HFF-Myc (cell line): ENCODE results near the gene ZSCAN21.

Experiments used
- DNase-seq: peaks from one replicate; pipeline ENCODE4 v3.0.0-alpha.2; 2011; ENCODE audit warnings: low read depth; ENCODE audit errors: extremely low read depth
- H3K4me3 ChIP-seq: replicated peaks from 2 replicates; pipeline ENCODE4 v1.5.1; 2011; ENCODE audit warnings: low read depth, mild to moderate bottlenecking, control low read depth, low read length
- CTCF ChIP-seq: IDR thresholded peaks from 2 replicates; pipeline ENCODE4 v1.5.1; 2012; ENCODE audit warnings: mild to moderate bottlenecking, low read depth, low read length, control low read depth; ENCODE audit errors: missing control alignments

The ZSCAN21 gene

GRCh38 chr7:100029596-100029995, 20.0 kb upstream of the ZSCAN21 start:
- TF ChIP-seq CTCF: no peak
- DNase-seq: no peak
- no peak overlapping the region for H3K4me3 ChIP-seq

DNA sequence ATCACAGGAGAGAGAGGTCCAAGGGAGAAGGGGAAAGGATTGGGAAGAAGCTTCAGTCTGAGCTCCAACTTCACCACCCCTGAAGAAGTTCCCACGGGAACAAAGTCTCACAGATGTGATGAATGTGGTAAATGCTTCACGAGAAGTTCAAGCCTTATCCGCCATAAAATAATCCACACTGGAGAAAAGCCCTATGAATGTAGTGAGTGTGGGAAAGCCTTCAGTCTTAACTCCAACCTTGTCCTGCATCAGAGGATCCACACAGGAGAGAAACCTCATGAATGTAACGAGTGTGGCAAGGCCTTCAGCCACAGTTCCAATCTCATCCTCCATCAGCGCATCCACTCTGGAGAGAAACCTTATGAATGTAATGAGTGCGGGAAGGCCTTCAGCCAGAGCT, 16.0 kb upstream of the ZSCAN21 start:
- no peak for TF ChIP-seq CTCF
- no peak for DNase-seq
- no peak overlapping the region for H3K4me3 ChIP-seq

DNA sequence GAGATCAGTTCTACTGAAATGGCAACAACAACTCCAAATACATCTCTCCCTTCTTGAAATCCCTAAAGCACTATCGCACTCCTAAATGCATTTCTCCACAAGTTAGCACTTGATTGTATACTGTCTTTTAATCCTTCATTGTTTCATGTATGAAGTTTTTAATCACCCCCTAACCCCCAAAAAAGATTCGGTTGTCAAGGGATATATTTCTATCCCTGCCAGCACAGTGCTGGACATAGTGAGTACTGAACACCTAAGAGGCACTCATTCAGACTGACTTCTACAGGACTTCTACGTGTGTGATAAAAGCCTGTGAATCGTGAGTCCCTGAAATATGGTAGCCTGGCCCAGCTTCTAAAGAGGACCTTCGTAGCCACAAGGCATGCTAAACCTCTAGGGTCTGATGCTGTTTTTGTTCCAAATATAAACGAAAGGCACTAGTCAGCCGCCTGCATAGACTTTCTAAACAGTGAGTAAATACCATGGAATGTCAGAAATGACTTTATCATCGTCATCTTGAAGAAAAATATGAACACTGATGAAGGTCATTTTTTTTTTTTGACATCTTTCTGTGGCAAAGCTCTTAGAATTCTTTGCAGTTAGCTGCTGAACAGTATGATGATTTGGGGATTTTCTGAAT, 14.6 kb upstream of the ZSCAN21 start:
- no peak overlapping the region for H3K4me3 ChIP-seq
- TF ChIP-seq CTCF: no peak
- DNase-seq: no peak

GRCh38 chr7:100035876-100036275, 13.7 kb upstream of the ZSCAN21 start:
- TF ChIP-seq CTCF: no peak
- H3K4me3 ChIP-seq: no peak overlapping the region
- no peak for DNase-seq

DNA sequence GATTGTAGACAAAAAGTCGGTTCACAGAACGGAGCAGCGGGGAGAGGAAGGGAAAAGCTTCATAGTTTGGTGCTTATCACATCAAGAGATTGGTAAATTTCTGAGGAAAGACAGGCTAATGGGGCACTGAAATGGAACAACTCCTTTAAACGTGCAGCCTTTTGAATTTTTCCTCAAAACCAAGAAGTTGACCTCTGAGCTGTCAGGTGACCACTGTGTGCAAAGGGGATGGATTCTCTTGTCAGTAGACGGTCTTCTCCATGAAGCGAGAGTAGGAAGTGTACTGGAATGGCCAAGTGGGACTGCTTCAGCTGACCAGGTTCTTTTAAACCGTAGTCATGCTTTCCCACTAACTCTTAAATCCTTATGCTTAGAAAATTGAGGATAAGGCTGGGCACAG, 11.2 kb upstream of the ZSCAN21 start:
- DNase-seq: no peak
- no peak for TF ChIP-seq CTCF
- no peak overlapping the region for H3K4me3 ChIP-seq

DNA sequence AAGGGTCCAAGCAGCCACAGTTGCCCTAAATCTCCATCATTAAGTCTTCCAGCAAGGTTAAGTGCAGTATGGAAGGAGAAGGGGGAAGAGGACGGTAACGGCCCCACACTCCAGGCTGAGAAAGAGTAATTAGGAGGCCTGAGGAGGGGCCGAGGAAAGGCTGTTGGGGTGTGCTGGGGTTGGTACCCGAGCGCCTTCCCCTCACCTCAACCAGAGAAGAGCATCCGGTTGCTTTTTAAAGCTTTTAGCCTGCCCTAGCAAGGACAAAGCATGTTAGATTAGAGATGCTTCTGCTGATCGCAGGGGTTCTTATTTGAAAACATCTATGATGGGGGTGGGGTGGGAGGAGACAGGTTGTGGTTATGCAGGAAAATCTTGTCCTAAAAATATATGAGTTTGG, 9.0 kb upstream of the ZSCAN21 start:
- DNase-seq: no peak
- no peak overlapping the region for H3K4me3 ChIP-seq
- TF ChIP-seq CTCF: no peak

GRCh38 chr7:100044718-100045117, 4.9 kb upstream of the ZSCAN21 start:
- no peak overlapping the region for H3K4me3 ChIP-seq
- no peak for TF ChIP-seq CTCF
- no peak for DNase-seq
